Measurements from ENCODE around the gene GASK1A.

DNA sequence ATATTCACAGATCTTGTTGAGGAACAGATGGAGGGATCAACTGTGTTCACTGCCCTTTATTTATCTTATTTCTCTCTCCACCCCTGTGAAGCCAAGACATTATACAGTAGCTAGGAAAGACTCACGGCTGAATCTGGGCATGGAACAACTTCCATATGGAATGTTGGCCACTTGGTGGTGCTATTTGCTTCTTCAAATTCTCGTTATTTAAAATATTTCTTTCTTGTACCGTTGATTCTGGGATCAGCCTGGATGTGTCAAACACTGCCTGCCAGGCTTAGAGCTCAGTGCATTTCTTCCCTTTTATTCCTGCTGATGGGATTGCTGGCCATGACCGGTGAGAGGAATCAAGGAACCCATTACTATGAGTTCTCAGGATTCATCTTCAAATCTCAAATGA lies 17.5 kb upstream of the GASK1A start:
- TF ChIP-seq, protein P1, sequence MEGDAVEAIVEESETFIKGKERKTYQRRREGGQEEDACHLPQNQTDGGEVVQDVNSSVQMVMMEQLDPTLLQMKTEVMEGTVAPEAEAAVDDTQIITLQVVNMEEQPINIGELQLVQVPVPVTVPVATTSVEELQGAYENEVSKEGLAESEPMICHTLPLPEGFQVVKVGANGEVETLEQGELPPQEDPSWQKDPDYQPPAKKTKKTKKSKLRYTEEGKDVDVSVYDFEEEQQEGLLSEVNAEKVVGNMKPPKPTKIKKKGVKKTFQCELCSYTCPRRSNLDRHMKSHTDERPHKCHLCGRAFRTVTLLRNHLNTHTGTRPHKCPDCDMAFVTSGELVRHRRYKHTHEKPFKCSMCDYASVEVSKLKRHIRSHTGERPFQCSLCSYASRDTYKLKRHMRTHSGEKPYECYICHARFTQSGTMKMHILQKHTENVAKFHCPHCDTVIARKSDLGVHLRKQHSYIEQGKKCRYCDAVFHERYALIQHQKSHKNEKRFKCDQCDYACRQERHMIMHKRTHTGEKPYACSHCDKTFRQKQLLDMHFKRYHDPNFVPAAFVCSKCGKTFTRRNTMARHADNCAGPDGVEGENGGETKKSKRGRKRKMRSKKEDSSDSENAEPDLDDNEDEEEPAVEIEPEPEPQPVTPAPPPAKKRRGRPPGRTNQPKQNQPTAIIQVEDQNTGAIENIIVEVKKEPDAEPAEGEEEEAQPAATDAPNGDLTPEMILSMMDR (IDR thresholded peaks at IDR 0.05) = peak; percentile 40 to 73 (median 61)
- TF ChIP-seq POLR2AphosphoS5 (IDR thresholded peaks at IDR 0.05) = no peak

Data from breast epithelium (tissue), 3 donors.